Fibroblast of lung (primary cell): ENCODE results near the gene AMIGO1. TPM values are rescaled to one million over a fixed set of nuclear protein-coding genes. Genes with fewer than 3 reads are reported as not detected.

ENCODE experiments used
- DNase-seq, 2 donors: peaks; one replicate each; pipeline versions ENCODE4 v3.0.0 to v3.0.0-alpha.2; 2010; ENCODE audit warnings: low read depth in 2 of 2
- H2AFZ ChIP-seq: 2 replicates; pipeline ENCODE4 v1.5.1; 2012; ENCODE audit warnings: low read length, control low read depth, inconsistent platforms
- H3K27ac ChIP-seq: 2 replicates; pipeline ENCODE4 v1.5.1; 2011; ENCODE audit warnings: low read length, control low read depth; ENCODE audit not compliant: insufficient read depth
- H3K27me3 ChIP-seq: 2 replicates; pipeline ENCODE4 v1.5.1; 2011; ENCODE audit warnings: mild to moderate bottlenecking, low read length; ENCODE audit not compliant: control insufficient read depth, insufficient read depth
- H3K36me3 ChIP-seq: 2 replicates; pipeline ENCODE4 v1.5.1; 2011; ENCODE audit warnings: low read length; ENCODE audit not compliant: control insufficient read depth, insufficient read depth
- H3K4me1 ChIP-seq: 2 replicates; pipeline ENCODE4 v1.5.1; 2011; ENCODE audit warnings: low read length; ENCODE audit not compliant: control insufficient read depth, insufficient read depth; ENCODE audit errors: extremely low read depth
- H3K4me2 ChIP-seq: 2 replicates; pipeline ENCODE4 v1.5.1; 2011; ENCODE audit warnings: low read length, control low read depth; ENCODE audit not compliant: insufficient read depth; ENCODE audit errors: extremely low read depth
- H3K4me3 ChIP-seq, 4 experiments: fragments of 200-600 bp in 1 of 4; sonication (generic) in 1 of 4; replicated peaks in 1 of 4; 2 replicates each; pipeline ENCODE4 v1.5.1; 2011 to 2016; ENCODE audit warnings: low read length in 4 of 4, low read depth in 3 of 4, mild to moderate bottlenecking in 3 of 4, control low read depth in 2 of 4, inconsistent platforms in 1 of 4, mixed read lengths in 1 of 4; ENCODE audit not compliant: insufficient read depth in 1 of 4; ENCODE audit errors: control extremely low read depth in 1 of 4
- H3K79me2 ChIP-seq: 2 replicates; pipeline ENCODE4 v1.5.1; 2012; ENCODE audit warnings: mild to moderate bottlenecking, low read length, inconsistent platforms; ENCODE audit not compliant: control insufficient read depth, insufficient read depth
- H3K9ac ChIP-seq: 2 replicates; pipeline ENCODE4 v1.5.1; 2011; ENCODE audit warnings: mild to moderate bottlenecking, low read length, control low read depth; ENCODE audit not compliant: insufficient read depth
- H3K9me3 ChIP-seq: 2 replicates; pipeline ENCODE4 v1.5.1; 2012; ENCODE audit warnings: low read depth, low read length; ENCODE audit not compliant: control insufficient read depth, insufficient read depth
- H4K20me1 ChIP-seq: 2 replicates; pipeline ENCODE4 v1.5.1; 2011; ENCODE audit warnings: low read length; ENCODE audit not compliant: control insufficient read depth, insufficient read depth; ENCODE audit errors: extremely low read depth
- CTCF ChIP-seq, 2 donors: IDR thresholded peaks in 1 of 2; conservative IDR thresholded peaks in 1 of 2; 1 replicate in 1 of 2; 2 replicates in 1 of 2; pipeline ENCODE4 v1.5.1; 2011 to 2012; ENCODE audit warnings: low read length in 2 of 2, control low read depth in 1 of 2, inconsistent platforms in 1 of 2, low read depth in 1 of 2, mild to moderate bottlenecking in 1 of 2
- EZH2 ChIP-seq: IDR thresholded peaks from 2 replicates; pipeline ENCODE4 v1.5.1; 2012; ENCODE audit warnings: low read length, control low read depth, mild to moderate bottlenecking; ENCODE audit errors: missing control alignments
- polyA plus RNA-seq, 2 donors: library from polyadenylated mRNA; depleted of rRNA in 1 of 2; stranded (reverse) in 1 of 2; unstranded in 1 of 2; fragments of >200 nt; gene quantifications; 2 replicates each; pipeline ENCODE4 v1.2.1, GENCODE V29; 2011 to 2012; ENCODE audit warnings: missing spikeins in 1 of 2
- total RNA-seq: library from RNA; depleted of rRNA; stranded (reverse); fragments of >200 nt; gene quantifications from 2 replicates; pipeline ENCODE4 v1.2.1, GENCODE V29; 2014

AMIGO1 gene
- total and polyA plus RNA-seq, 2 donors (not counting 1 experiment from before 2014, with no cell fraction given): 0.57 to 2.5 TPM

GRCh38 chr1:109502364-109502851, 7.1 kb downstream of the AMIGO1 start:
- Histone ChIP-seq H3K4me3 (no peak overlapping the region), H4K20me1 (no peaks in the 10 kb centered on the region), H3K9ac (no peak overlapping the region), H3K79me2 (no peaks in the 10 kb centered on the region), H3K27me3 (no peaks in the 10 kb centered on the region), H3K4me2 (no peak overlapping the region), H2AFZ (no peak overlapping the region), H3K36me3 (peaks cover 2% of the 10 kb centered on the region), H3K27ac (no peak overlapping the region), H3K4me1 (peaks cover 5% of the 10 kb centered on the region), H3K9me3 (no peaks in the 10 kb centered on the region)
- DNase-seq: no peak
- no peak for TF ChIP-seq CTCF (conservative IDR thresholded peaks at IDR 0.05 in 1 of 2, IDR thresholded peaks at IDR 0.05 in 1 of 2; ENCODE audit: low read depth in 1 of 2, low read length in 2 of 2)
- no peak for TF ChIP-seq EZH2

- Histone ChIP-seq H3K9me3 (no peaks in the 10 kb centered on the region), H4K20me1 (no peaks in the 10 kb centered on the region), H3K4me3 (no peak overlapping the region), H3K4me2 (no peak overlapping the region), H3K36me3 (peaks cover 2% of the 10 kb centered on the region), H3K9ac (no peak overlapping the region), H3K27ac (no peak overlapping the region), H3K27me3 (no peaks in the 10 kb centered on the region), H3K79me2 (no peaks in the 10 kb centered on the region), H3K4me1 (peaks cover 5% of the 10 kb centered on the region), H2AFZ (no peak overlapping the region)
- TF ChIP-seq EZH2 (no peak), CTCF (conservative IDR thresholded peaks at IDR 0.05 in 1 of 2, IDR thresholded peaks at IDR 0.05 in 1 of 2; ENCODE audit: low read depth in 1 of 2, low read length in 2 of 2) (no peak)
- DNase-seq: no peak
Measured at GRCh38 chr1:109501644-109502363, 7.7 kb downstream of the AMIGO1 start.

GRCh38 chr1:109500941-109501381, 8.6 kb downstream of the AMIGO1 start:
- Histone ChIP-seq H3K27me3 (no peaks in the 10 kb centered on the region), H4K20me1 (no peaks in the 10 kb centered on the region), H3K9me3 (no peaks in the 10 kb centered on the region), H3K4me2 (peak overlapping the region; percentile 2), H3K79me2 (no peaks in the 10 kb centered on the region), H3K4me3 (no peak overlapping the region), H3K4me1 (peaks cover 5% of the 10 kb centered on the region), H3K27ac (no peak overlapping the region), H3K36me3 (peaks cover 5% of the 10 kb centered on the region), H3K9ac (no peak overlapping the region), H2AFZ (no peak overlapping the region)
- DNase-seq: peak; percentile 42 to 88
- TF ChIP-seq EZH2 (no peak), CTCF (conservative IDR thresholded peaks at IDR 0.05 in 1 of 2, IDR thresholded peaks at IDR 0.05 in 1 of 2; ENCODE audit: low read depth in 1 of 2, low read length in 2 of 2) (no peak)
